COR-L47 (cell line): ENCODE data around the gene STXBP2.
"Not testable (repeated sequence)": the region's sequence is repeated elsewhere in the genome, so short reads cannot be mapped to it uniquely, and the experiment has no call there.

Source experiments
- DNase-seq: peaks from one replicate; lab custom pipeline; 2025; lab: John Stamatoyannopoulos, UW

STXBP2 gene

GRCh38 chr19:7632340-7633203 lies 4.3 kb upstream of the STXBP2 start:
- no peak for DNase-seq

DNA sequence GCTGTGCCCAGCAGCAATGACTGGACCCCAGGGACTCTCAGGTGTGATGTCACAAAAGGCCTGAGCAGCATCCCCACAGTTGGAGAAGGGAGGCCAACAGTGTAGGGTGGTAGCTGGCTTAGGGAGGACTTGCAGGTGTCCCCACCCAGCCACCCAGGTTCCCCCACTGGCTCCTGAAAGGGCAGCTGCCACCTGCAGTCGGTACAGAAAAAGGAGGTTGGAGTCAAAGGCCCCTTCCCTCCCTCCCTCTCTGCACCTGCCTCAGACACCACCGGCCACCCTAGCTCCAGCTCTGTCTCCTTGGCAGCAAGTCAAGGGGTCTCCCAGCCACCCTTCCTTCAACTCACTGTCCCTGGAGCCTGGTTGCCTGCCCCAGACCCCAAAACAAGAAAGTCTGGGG lies 3.2 kb upstream of the STXBP2 start, which contains the start of gene PCP2:
TSS of gene PCP2 (minus strand) at position 22 of the 400 bp plus-strand sequence. CDS start 262 bp downstream, outside the sequence.
- DNase-seq = no peak

GRCh38 chr19:7635670-7636069 lies 1.2 kb upstream of the STXBP2 start:
- DNase-seq = no peak

DNA sequence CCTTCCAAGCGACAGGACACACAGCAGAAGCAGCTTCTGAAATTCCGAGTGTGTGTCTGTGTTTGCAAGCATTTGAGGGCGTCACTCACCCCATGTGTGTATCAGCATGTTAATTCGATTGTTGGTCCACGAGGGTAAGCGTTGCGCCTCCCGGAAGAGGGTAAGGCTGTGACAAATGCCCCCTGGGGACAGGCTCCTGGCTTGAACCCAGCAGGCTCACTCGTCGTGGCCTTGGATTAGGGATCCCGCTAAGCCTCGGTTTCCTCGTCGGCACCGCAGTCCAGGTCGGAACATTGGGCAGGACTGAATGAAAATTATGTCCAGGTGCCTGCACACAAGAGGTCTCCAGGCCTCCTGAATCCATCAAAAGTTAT lies 606 bp upstream of the STXBP2 start:
- DNase-seq = no peak

DNA sequence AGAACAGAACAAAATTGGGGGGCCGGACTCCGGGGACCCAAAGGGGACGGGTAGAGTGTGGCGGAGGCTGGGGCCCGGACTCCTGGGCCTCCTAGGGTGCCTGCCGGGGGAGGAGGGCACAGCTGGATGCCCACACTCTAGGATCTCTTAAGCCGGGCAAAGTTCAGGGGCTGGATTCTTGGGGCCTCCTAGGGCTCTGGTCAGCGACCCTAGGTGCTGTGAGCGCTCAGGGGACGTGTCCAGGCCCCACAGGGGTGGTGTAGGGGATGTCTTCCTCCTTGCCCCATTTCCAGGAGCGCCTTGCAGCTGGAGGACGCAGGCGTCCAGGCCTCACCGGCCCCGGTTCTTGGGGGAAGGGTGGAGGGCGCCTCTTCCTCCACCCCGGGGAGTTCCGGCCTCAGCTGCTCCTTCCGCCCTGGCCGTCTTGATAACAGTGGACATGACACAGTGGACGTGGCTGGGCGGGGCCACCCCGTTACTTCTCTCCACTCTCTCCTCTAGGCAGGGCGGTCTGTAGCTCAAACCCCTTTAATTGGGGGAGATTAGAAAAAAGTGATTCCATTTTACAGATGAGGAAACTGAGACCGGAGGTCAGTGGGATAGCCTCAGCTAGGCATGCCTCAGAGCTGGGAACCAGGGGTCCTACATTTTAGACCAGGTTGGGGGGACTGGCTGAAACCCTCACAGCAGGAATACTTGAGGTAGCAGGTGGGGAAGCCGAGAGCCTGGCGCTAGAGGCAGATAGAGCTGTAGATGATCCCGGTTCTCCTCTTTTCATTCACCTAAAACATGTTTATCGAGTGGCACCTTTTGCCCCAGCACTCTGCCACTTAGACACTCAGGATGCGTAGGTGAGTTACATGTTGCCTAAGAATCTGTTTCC lies 705 bp downstream of the STXBP2 start:
- DNase-seq = no peak

- no peak for DNase-seq
Observed at GRCh38 chr19:7638802-7639465, 2.0 kb downstream of the STXBP2 start.

- DNase-seq = no peak
Observed at GRCh38 chr19:7639863-7640348, 3.0 kb downstream of the STXBP2 start.

DNA sequence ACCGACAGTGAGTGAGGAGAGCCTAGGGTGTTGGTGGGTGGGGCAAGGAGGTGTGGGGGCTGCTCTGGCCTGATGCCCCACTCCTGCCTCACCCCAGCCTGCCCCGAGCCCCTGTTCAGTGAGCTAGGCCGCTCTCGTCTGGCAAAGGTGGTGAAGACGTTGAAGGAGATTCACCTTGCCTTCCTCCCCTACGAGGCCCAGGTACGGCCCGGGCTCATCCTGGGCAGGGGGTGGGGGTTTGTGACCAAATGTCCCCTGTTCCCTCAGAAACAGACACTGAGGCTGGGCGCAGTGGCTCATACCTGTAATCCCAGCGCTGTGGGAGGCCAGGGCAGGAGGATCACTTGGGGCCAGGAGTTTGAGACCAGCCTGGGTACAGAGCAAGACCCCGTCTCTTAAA lies 3.9 kb downstream of the STXBP2 start:
- no peak for DNase-seq

DNA sequence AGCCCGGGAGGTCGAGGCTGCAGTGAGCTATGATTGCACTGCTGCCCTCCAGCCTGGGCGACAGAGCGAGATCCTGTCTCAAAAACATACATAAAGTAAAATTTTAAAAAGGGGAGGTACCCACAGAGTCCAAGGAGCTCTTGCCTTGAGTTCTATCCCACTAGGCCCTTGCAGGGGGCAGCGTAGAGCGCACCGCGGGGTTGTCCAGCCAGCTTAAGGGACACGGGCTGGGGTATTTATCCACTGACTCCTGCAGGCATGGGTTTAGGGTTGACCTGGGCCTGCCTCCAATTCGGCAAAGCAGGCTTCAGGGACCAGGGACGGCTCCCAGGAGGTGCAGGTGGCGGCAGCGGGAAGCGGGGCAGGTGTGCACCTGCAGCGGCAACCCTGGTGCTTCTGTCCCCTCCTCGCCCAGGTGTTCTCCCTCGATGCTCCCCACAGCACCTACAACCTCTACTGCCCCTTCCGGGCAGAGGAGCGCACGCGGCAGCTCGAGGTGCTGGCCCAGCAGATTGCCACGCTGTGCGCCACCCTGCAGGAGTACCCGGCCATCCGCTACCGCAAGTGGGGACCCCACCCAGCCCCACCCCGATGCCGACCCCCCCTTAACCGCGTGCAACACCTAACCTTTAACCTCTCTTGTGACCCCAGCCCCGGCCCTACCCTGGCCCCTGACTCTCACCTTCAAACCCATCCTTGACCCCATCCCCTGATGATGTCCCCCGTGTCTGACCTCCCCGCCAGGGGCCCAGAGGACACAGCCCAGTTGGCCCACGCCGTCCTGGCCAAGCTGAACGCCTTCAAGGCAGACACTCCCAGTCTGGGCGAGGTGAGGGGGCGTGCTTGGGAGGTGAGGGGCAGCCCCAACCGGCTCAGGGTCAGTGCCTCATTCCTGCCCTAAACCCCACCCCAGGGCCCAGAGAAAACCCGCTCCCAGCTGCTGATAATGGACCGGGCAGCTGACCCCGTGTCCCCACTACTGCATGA lies 4.7 kb downstream of the STXBP2 start:
- no peak for DNase-seq

DNA sequence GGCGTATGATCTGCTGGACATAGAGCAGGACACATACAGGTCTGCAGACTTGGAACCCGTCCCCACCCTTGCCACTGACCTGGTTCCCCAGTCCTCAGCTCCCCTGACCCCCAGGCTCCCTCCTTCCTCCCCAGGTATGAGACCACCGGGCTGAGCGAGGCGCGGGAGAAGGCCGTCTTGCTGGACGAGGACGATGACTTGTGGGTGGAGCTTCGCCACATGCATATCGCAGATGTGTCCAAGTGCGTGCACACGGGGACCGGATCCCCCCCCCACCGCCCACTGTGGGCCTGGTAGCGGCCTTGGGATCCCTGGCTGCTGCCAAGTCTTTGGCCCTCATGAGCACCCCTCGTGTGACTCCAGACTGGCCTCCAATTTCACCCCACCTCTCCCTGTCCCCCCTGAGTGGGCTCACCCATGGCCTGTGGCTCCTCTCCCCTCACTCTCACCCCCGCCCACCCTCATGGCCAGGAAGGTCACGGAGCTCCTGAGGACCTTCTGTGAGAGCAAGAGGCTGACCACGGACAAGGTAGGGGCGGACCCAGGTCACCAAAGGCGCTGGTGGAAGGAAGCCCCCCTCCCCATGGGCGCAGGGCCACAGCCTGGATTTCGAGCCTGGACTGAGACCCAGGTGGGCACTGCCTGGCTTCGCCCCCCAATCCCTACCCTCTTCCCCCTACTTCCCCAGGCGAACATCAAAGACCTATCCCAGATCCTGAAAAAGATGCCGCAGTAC lies 5.6 kb downstream of the STXBP2 start:
- no peak for DNase-seq

- no peak for DNase-seq
Observed at GRCh38 chr19:7643031-7643415, 6.1 kb downstream of the STXBP2 start.

GRCh38 chr19:7643629-7644549 lies 7.0 kb downstream of the STXBP2 start:
- not testable (repeated sequence) for DNase-seq

DNA sequence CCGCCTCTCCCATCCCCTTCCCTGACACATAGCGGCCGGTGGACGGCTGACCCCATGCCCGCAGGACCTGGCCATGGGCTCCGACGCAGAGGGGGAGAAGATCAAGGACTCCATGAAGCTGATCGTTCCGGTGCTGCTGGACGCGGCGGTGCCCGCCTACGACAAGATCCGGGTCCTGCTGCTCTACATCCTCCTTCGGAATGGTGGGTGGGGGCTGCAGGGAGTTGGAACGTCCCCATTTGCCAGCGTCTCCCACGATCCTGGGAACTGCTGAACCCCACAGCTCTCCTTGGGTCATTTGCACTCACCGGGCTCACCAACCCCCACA lies 7.6 kb downstream of the STXBP2 start:
- DNase-seq = no peak

GRCh38 chr19:7645163-7645562 lies 8.3 kb downstream of the STXBP2 start:
- no peak for DNase-seq

DNA sequence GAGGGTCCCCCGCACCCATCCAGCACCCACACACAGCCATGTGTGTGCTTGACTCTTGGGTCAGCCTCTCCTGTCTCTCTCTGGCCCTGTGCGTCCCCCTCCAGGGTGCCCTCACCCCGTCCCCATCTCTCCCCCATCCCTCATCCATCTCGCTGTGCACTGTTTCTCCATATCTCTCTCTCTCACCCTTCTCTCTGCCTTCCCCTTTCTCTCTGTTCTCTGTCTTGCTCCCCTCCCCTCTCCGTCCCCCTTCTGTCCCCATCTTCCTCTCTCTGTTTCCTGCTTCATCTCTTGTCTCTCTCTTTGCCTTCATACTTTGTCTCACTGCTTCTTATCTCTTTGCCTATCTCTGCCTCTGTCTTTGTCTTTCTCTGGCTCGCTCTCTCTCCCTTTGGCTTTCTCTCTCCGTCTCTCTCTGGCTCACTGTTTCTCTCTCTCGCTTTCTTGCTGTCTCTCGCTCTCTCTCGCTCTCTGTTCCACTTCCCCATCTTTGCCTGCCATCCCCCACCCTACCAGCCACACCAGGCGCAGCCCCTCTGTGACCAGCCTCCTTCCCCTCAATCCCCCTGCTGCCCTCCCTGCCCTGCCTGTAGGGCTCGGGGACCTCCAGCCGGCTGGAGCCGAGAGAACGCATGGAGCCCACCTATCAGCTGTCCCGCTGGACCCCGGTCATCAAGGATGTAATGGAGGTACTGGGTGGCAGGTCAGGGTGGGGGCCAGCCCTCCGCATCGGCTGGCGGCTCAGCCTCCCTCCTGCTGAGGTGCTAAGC lies 8.9 kb downstream of the STXBP2 start:
- no peak for DNase-seq

DNA sequence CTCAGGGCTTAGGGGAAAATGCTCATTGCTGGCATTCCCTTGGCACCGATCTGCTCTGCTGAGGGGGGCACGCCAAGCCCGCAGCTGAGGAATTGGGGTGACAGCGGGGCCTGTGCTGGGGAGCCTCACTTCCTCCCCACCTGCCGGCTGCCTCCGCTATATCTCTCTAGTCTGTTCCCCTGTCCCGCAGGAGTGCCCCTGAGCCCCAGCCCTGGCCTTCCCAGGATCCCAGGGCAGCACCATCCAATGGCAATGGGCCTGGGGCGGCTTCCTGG lies 9.5 kb downstream of the STXBP2 start:
- DNase-seq = no peak

- DNase-seq = no peak
Observed at GRCh38 chr19:7647156-7647555, 10.2 kb downstream of the STXBP2 start.

- DNase-seq = no peak
Observed at GRCh38 chr19:7648265-7649014, 11.5 kb downstream of the STXBP2 start.
